ENCODE results near the gene KIF4A. TPM values are rescaled to one million over a fixed set of nuclear protein-coding genes. Genes with fewer than 3 reads are reported as not detected.

The KIF4A gene
- total RNA-seq, 4 donors from 2014 or later: 2.5 to 11.0 (median 4.4) TPM

- peaks cover 0 to 10% (median 0%) of the 10 kb centered on the region in 3 donors for H3K36me3 ChIP-seq
- WGBS, 2 donors: 29 to 39% methylated on average over 1 to 2 of the region's 2 CpGs
- peak overlapping the region in 1 of 4 donors; percentile 69 for H3K4me3 ChIP-seq
- peaks cover 0 to 51% (median 3%) of the 10 kb centered on the region in 3 donors for H3K4me1 ChIP-seq
- no peaks in the 10 kb centered on the region for H3K27me3 ChIP-seq
- H3K9me3 ChIP-seq: no peaks in the 10 kb centered on the region
- no peak for TF ChIP-seq CTCF (IDR thresholded peaks at IDR 0.05)
- no peak for TF ChIP-seq POLR2A (IDR thresholded peaks at IDR 0.05)
- H3K27ac ChIP-seq: peak overlapping the region in 3 of 4 donors; percentile 77 to 88 (median 85)
- intact Hi-C loops (cut with DNase I): loop anchor here (10.0 kb wide), 1 partner anchor 99 kb away; no protein-coding TSS in a partner anchor
- DNase-seq: no peak
Observed at GRCh38 chrX:70456256-70456655, 166.4 kb downstream of the KIF4A start.

- H3K9me3 ChIP-seq: no peaks in the 10 kb centered on the region
- H3K4me3 ChIP-seq: no peak overlapping the region
- no peak for DNase-seq
- H3K4me1 ChIP-seq: peaks cover 0 to 11% (median 0%) of the 10 kb centered on the region in 3 donors
- H3K36me3 ChIP-seq: peaks cover 0 to 10% (median 0%) of the 10 kb centered on the region in 3 donors
- WGBS, 2 donors: 50 to 68% methylated on average over 1 to 2 of the region's 2 CpGs
- H3K27ac ChIP-seq: no peak overlapping the region
- no peak for TF ChIP-seq POLR2A (IDR thresholded peaks at IDR 0.05)
- no peak for TF ChIP-seq CTCF (IDR thresholded peaks at IDR 0.05)
- H3K27me3 ChIP-seq: no peaks in the 10 kb centered on the region
- intact Hi-C loops (cut with DNase I): no loop called here
Observed at GRCh38 chrX:70461026-70461425, 171.1 kb downstream of the KIF4A start.

- Histone ChIP-seq H3K27me3 (no peaks in the 10 kb centered on the region), H3K4me1 (no peaks in the 10 kb centered on the region), H3K27ac (no peak overlapping the region), H3K4me3 (no peak overlapping the region), H3K36me3 (peaks cover 0 to 19% (median 0%) of the 10 kb centered on the region in 3 donors), H3K9me3 (no peaks in the 10 kb centered on the region)
- no peak for DNase-seq
- intact Hi-C loops (cut with DNase I): no loop called here
- no peak for TF ChIP-seq CTCF (IDR thresholded peaks at IDR 0.05)
- no peak for TF ChIP-seq POLR2A (IDR thresholded peaks at IDR 0.05)
Observed at GRCh38 chrX:70464051-70464450, 174.1 kb downstream of the KIF4A start.

- Histone ChIP-seq H3K4me3 (no peak overlapping the region), H3K27me3 (no peaks in the 10 kb centered on the region), H3K9me3 (no peaks in the 10 kb centered on the region), H3K27ac (no peak overlapping the region), H3K4me1 (no peaks in the 10 kb centered on the region), H3K36me3 (peaks cover 0 to 10% (median 0%) of the 10 kb centered on the region in 3 donors)
- DNase-seq: no peak
- no peak for TF ChIP-seq CTCF (IDR thresholded peaks at IDR 0.05)
- no peak for TF ChIP-seq POLR2A (IDR thresholded peaks at IDR 0.05)
- intact Hi-C loops (cut with DNase I): no loop called here
Observed at GRCh38 chrX:70466968-70467367, 177.1 kb downstream of the KIF4A start.

- Histone ChIP-seq H3K27ac (no peak overlapping the region), H3K36me3 (peaks cover 0 to 10% (median 0%) of the 10 kb centered on the region in 3 donors), H3K27me3 (no peaks in the 10 kb centered on the region), H3K4me1 (no peaks in the 10 kb centered on the region), H3K9me3 (no peaks in the 10 kb centered on the region), H3K4me3 (no peak overlapping the region)
- 64 to 100% methylated on average over 1 of the region's 1 CpG for WGBS, 2 donors
- intact Hi-C loops (cut with DNase I): no loop called here
- DNase-seq: no peak
- TF ChIP-seq CTCF (IDR thresholded peaks at IDR 0.05): no peak
- no peak for TF ChIP-seq POLR2A (IDR thresholded peaks at IDR 0.05)
Observed at GRCh38 chrX:70468709-70469108, 178.8 kb downstream of the KIF4A start.

Small RNA genes lying within 50 kb of the gene (small RNA-seq; reads per million reads assigned to genes)
- 0 to 0.68 (median 0.39) reads per million in 4 donors for gene RNA5SP507
- 0 reads per million in 4 donors for gene RNU4-81P
- gene RNY4P23: 1.4 to 8.2 (median 2.5) reads per million in 4 donors

Other genes starting within 250 kb of the KIF4A start
- not detected for gene AWAT2, start 240.2 kb upstream of the KIF4A start, total RNA-seq
- not detected for gene OTUD6A, start 227.6 kb upstream of the KIF4A start, total RNA-seq
- gene IGBP1, start 156.7 kb upstream of the KIF4A start, total RNA-seq: 10 to 100 TPM; 26.5 to 66.0 (median 45.6) TPM
- gene DGAT2L6, start 112.6 kb upstream of the KIF4A start, total RNA-seq: not detected
- not detected for gene AWAT1, start 55.4 kb upstream of the KIF4A start, total RNA-seq
- under 1 TPM in 1 of 4 donors, not detected in 3; 0.95 TPM for gene P2RY4, start 29.9 kb upstream of the KIF4A start, total RNA-seq
- not detected for gene ARR3, start 21.8 kb upstream of the KIF4A start, total RNA-seq
- gene RAB41, start 7.9 kb upstream of the KIF4A start, total RNA-seq: not detected
- 10 to 100 TPM; 26.3 to 39.2 (median 31.0) TPM for gene PDZD11, start 177 bp upstream of the KIF4A start, total RNA-seq
- 1 to 10 TPM in 2 of 4 donors, not detected in 2; 1.3 to 2.3 TPM for gene GDPD2, start 133.2 kb downstream of the KIF4A start, total RNA-seq
- 10 to 100 TPM; 20.8 to 36.7 (median 28.3) TPM for gene DLG3, start 154.7 kb downstream of the KIF4A start, total RNA-seq